H1 (cell line): ENCODE results near the gene TOM1. TPM values are rescaled to one million over a fixed set of nuclear protein-coding genes. Genes with fewer than 3 reads are reported as not detected.

Experiments used
- BACH1 ChIP-seq: IDR thresholded peaks from 2 replicates; pipeline ENCODE4 v1.6.1; 2012; ENCODE audit warnings: low read length, improper control_type of control experiment
- BCL11A ChIP-seq, 2 experiments: IDR thresholded peaks; one replicate each; pipeline ENCODE4 v1.6.1; 2011; ENCODE audit warnings: low read depth in 2 of 2, low read length in 2 of 2, mild to moderate bottlenecking in 2 of 2
- CREB1 ChIP-seq: IDR thresholded peaks from 2 replicates; pipeline ENCODE4 v1.6.1; 2012; ENCODE audit warnings: inconsistent platforms
- CTCF ChIP-seq, 3 experiments: IDR thresholded peaks; 1 replicate in 2 of 3; 2 replicates in 1 of 3; pipeline versions ENCODE4 v1.5.1 to v1.6.1; 2011; ENCODE audit warnings: low read length in 3 of 3, mild to moderate bottlenecking in 3 of 3, inconsistent platforms in 2 of 3, low read depth in 1 of 3, moderate library complexity in 1 of 3; ENCODE audit not compliant: insufficient read depth in 1 of 3; ENCODE audit errors: control extremely low read depth in 1 of 3
- E2F6 ChIP-seq: IDR thresholded peaks from 2 replicates; pipeline ENCODE4 v1.6.1; 2012; ENCODE audit warnings: inconsistent platforms
- EZH2 ChIP-seq: fragments of 200-600 bp; sonication (generic); IDR thresholded peaks from 2 replicates; pipeline ENCODE4 v1.7.1; 2012; ENCODE audit warnings: low read depth, mild to moderate bottlenecking, moderate library complexity, low read length, inconsistent platforms; ENCODE audit not compliant: severe bottlenecking
- GABPA ChIP-seq: IDR thresholded peaks from 2 replicates; pipeline ENCODE4 v1.6.1; 2011; ENCODE audit warnings: mild to moderate bottlenecking, low read length, moderate library complexity, borderline replicate concordance; ENCODE audit not compliant: insufficient read depth
- GTF2F1 ChIP-seq: IDR thresholded peaks from 2 replicates; pipeline ENCODE4 v1.6.1; 2012; ENCODE audit warnings: low read depth, low read length, improper control_type of control experiment, borderline replicate concordance
- MAX ChIP-seq: IDR thresholded peaks from 2 replicates; pipeline ENCODE4 v1.6.1; 2012; ENCODE audit warnings: inconsistent platforms
- NRF1 ChIP-seq: IDR thresholded peaks from 2 replicates; pipeline ENCODE4 v1.6.1; 2011; ENCODE audit warnings: mild to moderate bottlenecking, low read depth, low read length, improper control_type of control experiment
- POU5F1 ChIP-seq: IDR thresholded peaks from 2 replicates; pipeline ENCODE4 v1.6.1; 2011; ENCODE audit warnings: low read depth, mild to moderate bottlenecking, low read length, moderate library complexity
- RBBP5 ChIP-seq: IDR thresholded peaks from 2 replicates; pipeline ENCODE4 v1.7.1; 2012; ENCODE audit warnings: low read depth, mild to moderate bottlenecking, inconsistent platforms, low read length, moderate library complexity, borderline replicate concordance
- RXRA ChIP-seq: IDR thresholded peaks from 2 replicates; pipeline ENCODE4 v1.6.1; 2011; ENCODE audit warnings: low read depth, mild to moderate bottlenecking, low read length, moderate library complexity; ENCODE audit not compliant: insufficient read depth
- SAP30 ChIP-seq: fragments of 300-600 bp; sonication (generic); IDR thresholded peaks from 2 replicates; pipeline ENCODE4 v1.7.1; 2012; ENCODE audit warnings: low read length, moderate library complexity, mild to moderate bottlenecking, inconsistent platforms; ENCODE audit not compliant: insufficient read depth, insufficient replicate concordance
- SIRT6 ChIP-seq: IDR thresholded peaks from one replicate; pipeline ENCODE4 v1.7.1; 2012; ENCODE audit warnings: low read length, inconsistent platforms
- SP1 ChIP-seq: IDR thresholded peaks from 2 replicates; pipeline ENCODE4 v1.6.1; 2011; ENCODE audit warnings: low read depth, low read length
- TCF12 ChIP-seq: IDR thresholded peaks from 2 replicates; pipeline ENCODE4 v1.6.1; 2011; ENCODE audit warnings: low read depth, mild to moderate bottlenecking, low read length
- USF2 ChIP-seq: IDR thresholded peaks from 2 replicates; pipeline ENCODE4 v1.6.1; 2011; ENCODE audit warnings: low read length, improper control_type of control experiment
- ZNF274 ChIP-seq: IDR thresholded peaks from 2 replicates; pipeline ENCODE4 v1.7.0; 2012; ENCODE audit warnings: low read length, borderline replicate concordance; ENCODE audit errors: extremely low read depth
- polyA plus RNA-seq, 7 experiments: library from polyadenylated mRNA; depleted of rRNA in 3 of 7; stranded (reverse) in 5 of 7; unstranded in 2 of 7; fragments of >200 nt in 5 of 7; fragments of 200-250 nt in 2 of 7; gene quantifications; 1 replicate in 5 of 7; 2 replicates in 1 of 7; 4 replicates in 1 of 7; pipeline versions ENCODE4 v1.2.1 to v1.2.3, GENCODE V29; 2011 to 2013; ENCODE audit warnings: missing spikeins in 2 of 7, mixed read lengths in 2 of 7
- total RNA-seq: library from RNA; stranded (reverse); fragmentation: NEBNext Ultra II Directional; extraction: Animal tissue kit (Norgen Biotek cat#: 25700); gene quantifications from 2 replicates; pipeline ENCODE4 v1.2.1, GENCODE V29; 2021

TOM1 gene
- total and polyA plus RNA-seq, 2 of the 8 experiments (the other 6 are each of a cell fraction or from before 2014, with no cell fraction given) = 25.1 to 39.2 TPM

GRCh38 chr22:35257321-35258190, 42.1 kb upstream of the TOM1 start, which contains the start of gene HMGXB4 (continued):
- peak; percentile 30; the same call in 1 of the 2 replicates for TF ChIP-seq E2F6
- 0 out of 2 replicates have a peak, but pooled peaks have one; percentile 21 for TF ChIP-seq CREB1
- no peak for TF ChIP-seq EZH2
- TF ChIP-seq ZNF274 = no peak
- no peak for TF ChIP-seq RXRA
- TF ChIP-seq TCF12 = no peak
- no peak for TF ChIP-seq GABPA
- no peak for TF ChIP-seq SAP30
- peak; percentile 36; the same call in 1 of the 2 replicates for TF ChIP-seq MAX
- TF ChIP-seq POU5F1 = no peak
- TF ChIP-seq SP1 = peak; percentile 70; the same call in 1 of the 2 replicates
- no peak for TF ChIP-seq BCL11A (IDR thresholded peaks at IDR 0.05; ENCODE audit: low read depth in 2 of 2, low read length in 2 of 2)
- TF ChIP-seq BACH1 = no peak; the same call in 1 of the 2 replicates
- no peak for TF ChIP-seq USF2
- peak; percentile 84; the same call in 1 of the 2 replicates for TF ChIP-seq GTF2F1
- peak; percentile 89 for TF ChIP-seq RBBP5
- TF ChIP-seq CTCF (IDR thresholded peaks at IDR 0.05; ENCODE audit: control extremely low read depth in 1 of 3, insufficient read depth in 1 of 3, low read depth in 1 of 3, low read length in 3 of 3) = no peak
- TF ChIP-seq NRF1 = no peak
- TF ChIP-seq SIRT6 = no peak
